IMR-90 (cell line): ENCODE data around the gene MSH4. TPM values are rescaled to one million over a fixed set of nuclear protein-coding genes. Genes with fewer than 3 reads are reported as not detected.
A peak's percentile ranks its signal among the peaks of the same experiment; 100 is the strongest.

Experiments used
- ATAC-seq: fragments of 200-7000 bp; cut with Tn5 transposase; 2 replicates; pipeline ENCODE4 v1.9.1; 2020; ENCODE audit warnings: low read depth, mild to moderate bottlenecking, moderate library complexity
- BruUV-seq: library from RNA; stranded (reverse); fragments of 400-500 nt; replicated peaks from 2 replicates; lab custom pipeline; 2021; lab: Mats Ljungman, UMichigan
- CTCF ChIA-PET: fragments of 300-600 bp; formaldehyde crosslinking; extraction: SDS; loops from one replicate; lab custom pipeline; 2021; ENCODE audit warnings: antibody characterized with exemption; lab: Yijun Ruan, JAX
- POLR2A ChIA-PET: fragments of 300-600 bp; sonication (Branson Sonifier 250); formaldehyde crosslinking; loops from one replicate; lab custom pipeline; 2022; ENCODE audit warnings: antibody characterized with exemption; ENCODE audit not compliant: unreplicated experiment; lab: Charles Lee
- DNase-seq: peaks from one replicate; pipeline ENCODE4 v3.0.0; 2013
- H2AFZ ChIP-seq: replicated peaks from 2 replicates; pipeline ENCODE3; 2013; ENCODE audit warnings: low read length, mild to moderate bottlenecking; ENCODE audit not compliant: poor library complexity
- H2AK5ac ChIP-seq: 2 replicates; pipeline ENCODE4 v1.6.1; 2013; ENCODE audit warnings: low read depth, low read length, inconsistent platforms
- H2AK9ac ChIP-seq: replicated peaks from 2 replicates; pipeline ENCODE3; 2013; ENCODE audit warnings: mild to moderate bottlenecking, low read depth, low read length, moderate library complexity; ENCODE audit not compliant: poor library complexity
- H2BK120ac ChIP-seq: 2 replicates; pipeline ENCODE4 v1.6.1; 2013; ENCODE audit warnings: low read depth, low read length, inconsistent platforms
- H2BK15ac ChIP-seq: 3 replicates; pipeline ENCODE4 v1.6.1; 2013; ENCODE audit warnings: low read depth, low read length, inconsistent platforms
- H2BK20ac ChIP-seq: 2 replicates; pipeline ENCODE4 v1.6.1; 2013; ENCODE audit warnings: low read depth, mild to moderate bottlenecking, inconsistent platforms, low read length, moderate library complexity
- H2BK5ac ChIP-seq: 2 replicates; pipeline ENCODE4 v1.6.1; 2013; ENCODE audit warnings: mild to moderate bottlenecking, low read depth, low read length, inconsistent platforms; ENCODE audit not compliant: poor library complexity, severe bottlenecking
- H3K14ac ChIP-seq: replicated peaks from 2 replicates; pipeline ENCODE4 v1.6.1; 2013; ENCODE audit warnings: low read depth, low read length, inconsistent platforms
- H3K18ac ChIP-seq: 2 replicates; pipeline ENCODE4 v1.6.1; 2013; ENCODE audit warnings: low read depth, low read length, control low read depth
- H3K23ac ChIP-seq: 2 replicates; pipeline ENCODE4 v1.6.1; 2013; ENCODE audit warnings: low read depth, low read length, inconsistent platforms
- H3K27ac ChIP-seq: 2 replicates; pipeline ENCODE4 v1.5.1; 2013; ENCODE audit warnings: mild to moderate bottlenecking, control low read depth, low read length; ENCODE audit not compliant: insufficient read depth
- H3K27me3 ChIP-seq: 2 replicates; pipeline ENCODE4 v1.6.1; 2013; ENCODE audit warnings: low read length; ENCODE audit not compliant: control insufficient read depth, insufficient read depth
- H3K36me3 ChIP-seq: 2 replicates; pipeline ENCODE4 v1.6.1; 2013; ENCODE audit warnings: low read length, mixed read lengths; ENCODE audit not compliant: control insufficient read depth, insufficient read depth
- H3K4ac ChIP-seq: 2 replicates; pipeline ENCODE4 v1.6.1; 2013; ENCODE audit warnings: low read depth, low read length, inconsistent platforms
- H3K4me1 ChIP-seq: 2 replicates; pipeline ENCODE4 v1.6.1; 2013; ENCODE audit warnings: low read length, mixed read lengths; ENCODE audit not compliant: control insufficient read depth, insufficient read depth
- H3K4me2 ChIP-seq: 2 replicates; pipeline ENCODE4 v1.6.1; 2013; ENCODE audit warnings: low read depth, mild to moderate bottlenecking, control low read depth, low read length, moderate library complexity
- H3K4me3 ChIP-seq: 2 replicates; pipeline ENCODE4 v1.5.1; 2013; ENCODE audit warnings: low read depth, mild to moderate bottlenecking, control low read depth, low read length, moderate library complexity; ENCODE audit not compliant: insufficient read depth
- H3K56ac ChIP-seq: 2 replicates; pipeline ENCODE4 v1.6.1; 2013; ENCODE audit warnings: low read length, inconsistent platforms; ENCODE audit not compliant: insufficient read depth; ENCODE audit errors: extremely low read depth
- H3K79me1 ChIP-seq, 2 experiments: 2 replicates each; pipeline ENCODE4 v1.6.1; 2013; ENCODE audit warnings: low read length in 2 of 2, inconsistent platforms in 1 of 2, low read depth in 1 of 2
- H3K9ac ChIP-seq: 2 replicates; pipeline ENCODE4 v1.6.1; 2013; ENCODE audit warnings: low read depth, low read length, control low read depth
- H3K9me1 ChIP-seq: 2 replicates; pipeline ENCODE4 v1.6.1; 2013; ENCODE audit warnings: low read length, inconsistent platforms; ENCODE audit not compliant: insufficient read depth
- H3K9me3 ChIP-seq: 2 replicates; pipeline ENCODE4 v1.6.1; 2013; ENCODE audit warnings: low read length; ENCODE audit not compliant: control insufficient read depth, insufficient read depth
- H4K20me1 ChIP-seq: 2 replicates; pipeline ENCODE4 v1.6.1; 2013; ENCODE audit warnings: low read length, inconsistent platforms; ENCODE audit not compliant: insufficient read depth
- H4K5ac ChIP-seq: 2 replicates; pipeline ENCODE4 v1.6.1; 2013; ENCODE audit warnings: mild to moderate bottlenecking, low read depth, low read length, control low read depth
- H4K8ac ChIP-seq, 2 experiments: 2 replicates each; pipeline ENCODE4 v1.6.1; 2013; ENCODE audit warnings: low read depth in 2 of 2, low read length in 2 of 2, control low read depth in 1 of 2, inconsistent platforms in 1 of 2
- H4K91ac ChIP-seq: 2 replicates; pipeline ENCODE4 v1.6.1; 2013; ENCODE audit warnings: low read depth, low read length, inconsistent platforms; ENCODE audit not compliant: insufficient read depth
- RFX5 ChIP-seq: IDR thresholded peaks from 2 replicates; pipeline ENCODE4 v1.8.0; 2012; ENCODE audit warnings: low read depth, mild to moderate bottlenecking, low read length, moderate library complexity
- WGBS, 2 experiments: methylation state at CpG; one replicate each; pipeline versions ENCODE4 v1.1.5 to v1.1.7; 2013; ENCODE audit warnings: missing lambda C conversion rate in 2 of 2; ENCODE audit not compliant: insufficient read length in 1 of 2; ENCODE audit errors: extremely low coverage in 2 of 2; 5-methylcytosine and 5-hydroxymethylcytosine counted together
- dilution Hi-C: fragments of 300-500 bp; cut with HindIII; formaldehyde crosslinking; loops from one replicate; pipeline ENCODE4 v1.14.3; 2018; ENCODE audit warnings: low sequenced_read_pairs; ENCODE audit not compliant: unreplicated experiment
- in situ Hi-C: fragments of 300-500 bp; cut with MboI; formaldehyde crosslinking; loops from 3 replicates; pipeline ENCODE4 v1.14.3; 2019; ENCODE audit warnings: low sequenced_read_pairs, inconsistent platforms, mixed read lengths
- intact Hi-C: fragments of 100-400 bp; cut with micrococcal nuclease; formaldehyde crosslinking; loops from 2 replicates; pipeline ENCODE4 v1.10.0; 2022
- polyA plus RNA-seq, 3 experiments: library from polyadenylated mRNA; depleted of rRNA; stranded (reverse); fragments of >200 nt; gene quantifications; 2 replicates each; pipeline ENCODE4 v1.2.3, GENCODE V29; 2012; ENCODE audit warnings: low replicate concordance in 1 of 3
- total RNA-seq: library from RNA; depleted of rRNA; stranded (reverse); fragments of >200 nt; gene quantifications from 2 replicates; pipeline ENCODE4 v1.2.3, GENCODE V29; 2012

Gene MSH4
- total and polyA plus RNA-seq, 2 of the 4 experiments (the other 2 are of a cell fraction) = under 0.01 to 0.02 TPM

- Histone ChIP-seq H4K91ac (no peak overlapping the region), H3K14ac (peak overlapping the region; percentile 84), H3K79me1 (peaks cover 5 to 20% of the 10 kb centered on the region in 2 experiments; a peak in 2 of 4 replicates), H2AK5ac (0 out of 2 replicates have a peak overlapping the region, but pooled peaks have one; percentile 35), H3K9me1 (0 out of 2 replicates have a peak, but pooled peaks cover 2% of the 10 kb centered on the region), H3K27ac (peak overlapping the region; percentile 39; the same call in 1 of the 2 replicates), H4K8ac (no peak overlapping the region), H3K9ac (peak overlapping the region; percentile 96), H4K5ac (no peak overlapping the region), H2AFZ (no peak overlapping the region), H3K4me3 (peak overlapping the region; percentile 57), H3K18ac (no peak overlapping the region), H3K36me3 (peaks cover 14% of the 10 kb centered on the region), H3K4ac (peak overlapping the region; percentile 59; the same call in 1 of the 2 replicates), H3K4me2 (peak overlapping the region; percentile 47), H3K23ac (peak overlapping the region; percentile 90), H2AK9ac (no peak overlapping the region), H3K27me3 (no peaks in the 10 kb centered on the region), H3K9me3 (no peaks in the 10 kb centered on the region), H2BK15ac (no peak overlapping the region), H3K56ac (peak overlapping the region; percentile 37), H2BK5ac (peak overlapping the region; percentile 42), H2BK20ac (no peak overlapping the region), H4K20me1 (peaks cover 49% of the 10 kb centered on the region), H3K4me1 (peaks cover 2% of the 10 kb centered on the region; the same call in 1 of the 2 replicates), H2BK120ac (no peak overlapping the region)
- no peak for TF ChIP-seq RFX5
- POLR2A ChIA-PET = interaction anchor here (1.1 kb wide), 1 partner anchor 17 kb away, joined by 3 read pairs; no protein-coding TSS in a partner anchor
- BruUV-seq = no TSS peak
- no peak for DNase-seq
- no peak for ATAC-seq
- WGBS, 2 experiments = 10% methylated on average over 2 of the region's 4 CpGs; no CpG with 5 or more reads in 1 of the 2 experiments
- in situ Hi-C loops (loop anchor here (10.0 kb wide), 1 partner anchor 63 kb away; the partner anchor contains the start of gene ACADM), intact Hi-C loops (loop anchor here (2.0 kb wide), 1 partner anchor 23 kb away; no protein-coding TSS in a partner anchor), dilution Hi-C loops (no loop called here)
- CTCF ChIA-PET = no interaction called here
Observed at GRCh38 chr1:75787524-75787923, 9.2 kb upstream of the MSH4 start.
